Left renal pelvis (tissue), 4 donors: ENCODE results near the gene PPP1R9B. TPM values are rescaled to one million over a fixed set of nuclear protein-coding genes. Genes with fewer than 3 reads are reported as not detected.
A peak's percentile ranks its signal among the peaks of the same experiment; 100 is the strongest.

Source experiments
- DNase-seq, 4 donors: peaks; one replicate each; pipeline ENCODE4 v3.0.0-alpha.2; 2013; ENCODE audit warnings: low read depth in 4 of 4, low spot score in 3 of 4
- polyA plus RNA-seq, 4 donors: library from polyadenylated mRNA; unstranded; fragments of 120-200 nt; gene quantifications; one replicate each; pipeline ENCODE4 v1.2.1, GENCODE V29; 2013; ENCODE audit not compliant: insufficient read length in 4 of 4

PPP1R9B gene
- polyA plus RNA-seq, 4 donors: 40.5 to 54.9 (median 46.6) TPM

DNA sequence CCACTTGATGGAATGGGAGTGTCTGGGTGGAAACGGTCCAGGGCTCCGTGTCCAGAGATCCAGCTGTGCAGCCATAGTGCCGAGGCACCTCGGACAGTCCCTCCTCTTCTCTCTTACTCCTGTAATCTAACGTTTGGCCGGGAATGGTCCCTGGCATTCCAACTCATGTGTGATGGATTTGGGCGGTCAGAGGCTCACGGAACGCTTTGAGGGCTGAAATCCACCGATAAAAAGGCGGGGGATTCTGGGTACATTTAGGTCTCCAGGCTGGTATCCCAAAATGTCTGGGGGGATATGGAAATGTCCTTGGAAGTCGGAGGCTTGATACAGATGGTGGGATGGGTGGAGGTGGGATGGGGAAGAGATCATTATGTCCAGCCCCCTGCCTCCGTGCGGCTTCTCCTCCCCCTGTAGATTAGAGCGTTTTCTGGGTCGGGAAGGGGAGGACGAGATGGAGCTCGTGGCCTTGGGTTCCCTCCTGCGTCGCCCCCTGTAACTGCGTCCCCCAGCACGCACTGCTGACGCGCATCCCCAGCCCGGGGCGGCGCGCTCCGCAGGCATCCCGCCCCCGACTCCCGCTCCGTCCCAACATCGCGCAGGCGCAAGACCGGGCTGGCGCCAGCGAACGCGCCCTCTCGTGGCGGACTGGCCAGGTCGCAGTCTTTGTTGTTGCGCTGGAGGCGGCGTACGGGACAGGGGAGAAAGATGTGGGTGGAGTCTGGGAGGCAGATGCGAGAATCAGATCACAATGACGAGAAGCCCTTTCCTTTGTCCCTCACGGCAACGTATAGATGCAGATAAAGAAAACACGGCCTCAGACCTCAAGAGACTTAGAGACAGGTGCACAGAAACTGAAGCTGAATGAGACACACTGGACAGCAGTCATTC lies 10.8 kb upstream of the PPP1R9B start:
- peak; percentile 80 to 86 (median 84) for DNase-seq

DNA sequence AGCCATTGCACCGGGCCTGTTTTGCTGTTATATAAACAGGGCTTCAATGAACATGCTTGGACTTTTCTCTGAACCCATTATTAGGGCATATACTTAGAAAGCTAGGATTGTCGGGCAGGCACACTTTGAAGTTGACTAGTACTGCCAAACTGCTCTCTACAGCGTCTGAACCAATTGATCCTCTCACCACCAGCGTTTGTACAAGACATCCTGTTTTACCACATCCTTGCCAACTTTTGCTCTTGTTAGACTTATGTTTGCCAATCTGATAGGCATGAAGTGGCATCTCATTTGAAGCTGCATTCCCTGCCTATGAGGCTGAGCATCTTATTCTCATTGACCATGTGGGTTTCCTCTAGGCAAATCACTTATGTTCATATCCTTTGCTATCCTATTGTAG lies 7.4 kb upstream of the PPP1R9B start:
- no peak for DNase-seq

DNA sequence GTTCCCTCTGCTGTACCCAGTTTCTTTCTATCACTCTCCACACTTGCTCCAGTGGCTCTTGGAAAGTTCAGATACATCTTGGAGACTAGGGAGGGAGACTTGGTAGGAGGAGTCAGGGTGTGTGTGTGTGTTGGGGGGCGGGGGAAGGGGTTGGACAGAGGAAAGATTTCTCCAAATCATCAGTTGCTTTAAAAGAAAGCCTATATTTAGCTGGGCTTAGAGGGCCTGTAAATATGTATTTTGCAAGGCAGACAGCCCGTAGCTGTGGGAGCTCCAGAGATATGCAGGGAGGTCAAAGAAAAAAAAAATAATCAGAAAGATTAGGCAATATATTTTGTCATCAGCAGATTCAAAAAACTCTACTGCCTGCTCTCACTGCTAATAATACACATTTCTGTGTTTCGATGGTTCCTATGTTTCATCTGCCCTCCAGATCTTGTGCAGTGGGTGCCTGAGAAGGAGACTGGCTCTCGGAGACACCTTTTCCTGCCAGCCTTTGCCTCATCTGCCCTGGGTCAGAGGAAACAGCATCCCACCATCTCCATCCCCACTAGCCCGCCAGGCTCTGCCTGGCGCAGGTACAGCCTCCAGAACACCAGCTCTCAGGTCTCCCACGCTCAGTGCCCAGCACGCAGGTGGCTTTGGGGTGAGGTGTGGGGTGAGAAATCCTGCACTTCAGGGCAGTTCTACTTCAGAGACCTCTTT lies 4.8 kb upstream of the PPP1R9B start:
- no peak for DNase-seq

DNA sequence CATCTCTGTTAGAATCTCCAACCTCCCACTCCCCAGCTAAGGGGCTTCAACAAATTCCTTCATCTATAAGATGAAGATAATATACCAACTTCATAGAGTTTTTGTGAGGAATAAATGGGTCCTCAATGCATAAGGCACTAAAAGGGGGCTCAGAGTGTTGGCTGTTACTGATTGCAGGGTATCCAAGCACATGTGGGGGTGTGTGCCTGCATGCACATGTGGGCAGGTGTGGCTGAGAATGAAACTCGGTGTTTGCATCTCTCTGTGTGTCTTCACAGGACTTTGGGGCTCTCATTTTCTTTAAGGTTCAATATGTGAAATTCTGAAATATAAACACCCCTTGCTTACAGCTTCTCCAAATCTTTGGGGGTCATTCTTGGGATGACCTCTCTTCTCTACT lies 4.1 kb upstream of the PPP1R9B start:
- DNase-seq: no peak

DNA sequence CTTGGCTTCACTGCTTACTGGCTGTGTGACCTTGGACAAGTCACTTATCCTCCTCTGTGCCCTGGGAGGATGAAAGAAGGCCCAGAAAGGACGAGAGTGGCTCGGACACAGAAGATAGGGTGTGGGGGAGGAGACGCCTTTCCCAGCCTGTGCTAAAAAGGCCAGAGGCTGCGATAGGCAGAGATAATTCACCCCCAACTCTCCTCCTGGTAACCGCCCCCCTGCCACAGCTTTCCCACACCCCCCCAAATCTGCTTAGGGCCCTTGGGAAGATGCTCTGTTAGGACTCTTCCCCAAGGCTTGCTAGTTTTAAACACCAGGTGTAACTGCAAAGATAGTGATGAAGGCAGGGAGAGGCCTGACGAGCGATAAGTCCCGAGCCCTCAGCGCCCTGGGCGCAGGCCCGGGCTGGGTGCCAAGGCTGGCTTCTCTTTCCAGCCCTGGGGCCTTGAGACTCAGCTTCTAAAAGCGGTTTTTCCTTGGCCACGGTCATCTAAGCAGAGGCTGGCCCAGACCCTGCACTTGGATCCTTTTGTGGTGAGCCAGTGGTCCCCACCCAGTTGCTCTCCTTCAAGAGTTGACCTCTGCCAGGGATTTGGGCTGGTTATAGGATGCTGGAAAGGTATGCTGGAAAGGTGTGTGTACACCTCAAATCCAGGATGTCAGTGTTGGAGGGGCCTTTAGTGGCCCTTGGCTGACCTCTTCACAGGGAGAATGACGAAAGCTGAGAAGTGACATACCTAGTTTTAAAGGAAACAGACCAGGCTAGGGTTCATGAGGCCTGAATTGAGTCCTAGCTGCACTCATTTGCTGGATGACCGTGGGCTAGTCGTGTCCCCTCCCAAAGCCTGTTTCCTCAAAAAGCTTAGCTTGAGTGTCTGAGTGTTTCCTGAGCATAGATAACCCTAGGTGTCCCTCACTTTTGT lies 3.4 kb upstream of the PPP1R9B start:
- no peak for DNase-seq

DNA sequence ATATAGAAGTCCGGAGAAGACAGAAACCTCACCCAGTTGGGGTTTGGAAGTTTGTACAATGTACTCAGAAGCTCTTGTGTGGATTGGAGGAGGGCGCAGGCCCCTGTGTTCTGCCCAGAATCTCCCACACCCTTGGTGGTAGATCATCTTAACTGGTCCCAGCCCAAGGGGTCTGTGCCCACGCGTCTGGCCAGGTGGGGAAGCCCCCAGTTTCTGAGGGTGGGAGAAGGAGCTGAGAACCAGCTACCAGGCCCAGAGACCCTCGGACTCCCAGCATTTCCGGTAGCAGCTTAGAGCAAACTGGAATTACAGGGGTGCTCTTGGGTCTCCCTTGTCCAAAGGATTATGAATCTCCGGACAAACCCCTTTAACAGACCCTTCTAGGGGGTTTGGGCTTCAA lies 2.3 kb upstream of the PPP1R9B start:
- no peak for DNase-seq

DNA sequence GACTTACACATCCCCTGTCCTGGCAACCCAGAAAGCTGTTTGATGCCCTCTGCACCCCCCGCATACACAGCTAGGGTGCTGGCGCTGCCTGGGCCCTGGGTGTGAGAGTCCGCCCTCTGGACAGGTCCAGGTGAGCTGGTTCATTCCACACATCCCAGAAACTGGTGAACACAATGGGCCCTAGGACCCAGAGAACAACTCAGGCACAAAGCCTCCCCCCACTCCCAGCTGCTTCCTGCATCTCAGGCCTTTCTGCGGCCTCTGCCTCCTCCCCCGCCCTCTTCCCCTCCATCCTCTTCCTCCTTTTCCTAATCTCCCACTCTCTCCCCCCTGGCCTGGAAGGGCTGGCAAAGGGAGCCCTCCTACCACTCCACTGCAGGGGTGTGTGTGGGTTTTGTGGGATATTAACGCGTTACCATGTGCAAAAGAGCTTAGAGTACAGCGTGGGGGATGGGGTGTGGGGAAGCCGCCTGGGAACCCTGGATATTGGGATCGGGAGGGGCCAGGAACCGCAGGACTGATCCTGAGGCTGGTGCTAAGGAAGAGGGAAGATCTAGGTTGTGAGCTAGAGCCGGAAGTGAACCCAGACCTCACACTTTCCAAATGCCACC lies 1.6 kb upstream of the PPP1R9B start:
- peak in 3 of 4 donors; percentile 81 to 91 (median 84) for DNase-seq

DNA sequence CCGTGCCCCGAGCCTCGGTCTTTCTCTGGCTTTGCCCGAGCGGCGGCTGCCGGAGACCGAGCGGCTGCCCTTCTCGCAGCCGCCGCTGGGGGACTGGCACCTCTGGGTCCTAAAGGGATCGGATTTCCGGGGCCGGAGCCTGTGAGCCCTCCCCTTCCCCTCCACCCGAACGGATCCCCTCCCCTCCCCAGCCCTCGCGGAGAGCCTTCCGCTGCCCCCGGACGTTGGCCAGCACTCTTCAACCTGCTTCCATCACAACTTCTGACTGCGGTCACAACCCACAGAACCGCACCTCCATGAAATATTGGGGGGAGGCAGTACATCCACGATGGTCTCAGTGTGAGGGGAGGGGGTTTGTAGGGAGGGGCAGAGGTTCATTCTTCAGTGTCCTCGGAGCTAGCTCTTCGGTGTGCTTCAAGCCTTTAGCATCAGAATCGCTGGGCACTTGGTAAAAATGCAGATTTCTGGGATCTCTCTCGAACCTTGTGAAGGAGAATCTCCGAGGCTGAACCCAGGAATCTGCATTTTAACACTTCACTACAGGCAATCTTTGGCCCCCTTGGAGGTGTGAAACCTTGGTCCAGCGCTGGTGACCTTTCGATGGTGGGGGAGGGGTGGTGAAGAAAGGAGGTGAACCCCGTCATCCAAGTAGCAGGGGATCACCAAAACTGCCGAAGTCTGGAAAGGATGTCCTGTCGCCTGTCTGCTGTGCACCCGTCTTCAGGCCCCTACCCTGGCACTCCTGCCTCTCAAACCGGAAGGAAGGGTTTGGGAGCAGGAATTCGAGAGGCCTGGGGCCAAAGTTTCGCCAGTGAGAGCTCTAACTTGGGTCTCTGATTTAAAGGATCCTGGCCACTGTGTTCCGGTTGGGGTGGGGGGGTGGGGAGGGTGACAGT lies 812 bp upstream of the PPP1R9B start:
- DNase-seq: peak in 3 of 4 donors; percentile 79 to 84 (median 81)

DNA sequence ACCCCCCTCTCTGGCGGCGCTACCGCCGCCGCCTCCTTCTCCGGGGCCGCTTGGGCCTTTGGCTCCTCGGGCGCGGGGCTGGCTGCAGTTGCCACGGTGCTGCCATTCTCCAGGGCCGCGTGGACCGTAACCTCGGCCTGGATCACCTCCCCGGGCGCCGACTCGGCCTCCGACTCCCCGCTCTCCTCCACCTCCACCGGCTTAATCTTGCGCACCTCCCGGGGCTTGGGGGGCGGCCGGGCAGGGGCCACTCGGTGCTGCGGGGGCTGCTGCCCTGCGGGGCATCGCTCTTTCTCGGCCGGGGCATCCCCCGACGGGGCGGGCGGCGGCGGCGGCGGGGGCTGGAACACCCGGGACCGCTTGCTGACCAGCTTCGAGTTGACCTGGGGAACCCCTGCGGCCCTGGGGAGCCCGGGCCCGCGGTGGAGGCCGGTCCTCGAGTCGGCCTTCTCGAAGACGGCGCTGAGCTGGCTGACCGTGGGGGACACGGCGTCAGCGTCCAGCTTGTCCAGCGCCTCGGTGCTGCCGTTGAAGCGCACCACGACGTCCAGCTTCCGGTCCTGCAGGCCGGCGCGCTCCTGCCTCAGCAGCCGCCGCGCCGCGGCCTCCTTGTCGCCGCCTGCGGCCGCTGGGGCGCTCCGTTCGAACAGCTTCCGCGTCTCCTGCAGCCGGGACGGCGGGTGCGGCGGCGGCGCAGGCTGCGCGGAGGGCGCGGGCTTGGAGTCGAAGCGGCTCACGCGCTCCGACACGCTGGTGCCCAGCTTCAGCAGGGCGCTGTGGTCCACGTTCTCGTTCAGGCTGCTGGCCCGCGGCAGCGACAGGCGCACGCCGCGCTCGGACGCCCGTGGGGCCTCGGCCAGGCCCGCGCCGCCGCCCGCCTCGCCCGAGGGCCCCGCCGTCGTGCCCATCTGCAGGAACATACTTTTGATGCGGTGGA lies 792 bp downstream of the PPP1R9B start:
- no peak for DNase-seq

DNA sequence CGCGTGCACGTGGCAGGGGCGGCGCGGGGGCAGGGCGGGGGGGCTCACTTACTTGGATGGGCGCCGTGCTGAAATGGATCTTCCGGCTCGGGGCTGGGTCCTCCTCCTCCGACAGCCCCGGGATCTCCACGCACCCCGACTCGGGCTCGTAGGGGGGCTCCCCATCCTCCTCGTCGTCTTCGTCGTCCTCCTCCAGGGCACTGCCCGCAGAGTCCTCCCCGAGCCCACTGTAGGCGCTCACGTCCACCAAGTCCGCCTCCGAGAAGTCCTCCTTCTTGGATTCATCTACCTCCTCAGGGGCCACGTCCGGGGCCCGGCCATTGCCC lies 1.4 kb downstream of the PPP1R9B start:
- DNase-seq: no peak

DNA sequence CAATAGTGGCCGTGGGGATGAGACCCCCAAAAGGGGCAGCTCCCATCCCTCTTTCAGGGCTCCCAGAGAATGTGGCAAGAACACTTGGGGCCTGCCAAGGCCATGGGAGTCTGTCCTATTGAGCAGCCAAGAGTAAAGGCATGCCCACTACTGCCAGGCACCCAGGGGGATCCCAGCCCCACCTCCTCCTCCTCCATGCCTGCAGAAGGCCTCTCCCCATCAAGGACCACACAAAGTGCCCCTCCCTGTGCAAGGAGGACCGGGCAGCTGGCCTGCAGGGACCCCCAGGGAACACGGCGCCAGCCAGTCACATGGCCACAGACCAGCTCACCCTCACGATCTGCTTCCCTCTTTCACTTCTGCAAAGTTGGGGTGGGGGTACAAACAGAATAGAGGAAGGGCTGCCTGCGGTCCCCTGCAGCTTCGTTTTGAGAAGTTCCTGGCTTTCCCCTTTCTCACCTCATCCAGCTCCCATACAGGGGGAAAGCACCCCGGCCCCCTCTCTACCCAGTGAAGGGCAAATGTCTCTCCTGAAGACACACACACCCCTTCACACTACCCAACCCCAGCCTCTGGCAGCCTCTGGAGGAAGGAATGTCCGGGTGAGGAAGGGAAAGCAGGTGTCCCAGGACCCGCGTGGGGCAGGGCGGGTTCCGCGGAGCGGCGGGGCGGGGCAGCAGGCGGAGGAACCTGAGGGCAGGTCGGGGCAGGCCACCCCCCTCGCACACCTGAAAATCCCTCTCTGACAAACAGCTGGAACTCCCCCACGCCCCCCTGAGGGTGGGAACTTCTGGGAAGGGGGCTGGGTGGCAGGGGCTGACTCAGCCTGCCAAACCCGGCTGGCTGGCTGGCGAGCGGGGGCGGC lies 2.0 kb downstream of the PPP1R9B start:
- no peak for DNase-seq

DNA sequence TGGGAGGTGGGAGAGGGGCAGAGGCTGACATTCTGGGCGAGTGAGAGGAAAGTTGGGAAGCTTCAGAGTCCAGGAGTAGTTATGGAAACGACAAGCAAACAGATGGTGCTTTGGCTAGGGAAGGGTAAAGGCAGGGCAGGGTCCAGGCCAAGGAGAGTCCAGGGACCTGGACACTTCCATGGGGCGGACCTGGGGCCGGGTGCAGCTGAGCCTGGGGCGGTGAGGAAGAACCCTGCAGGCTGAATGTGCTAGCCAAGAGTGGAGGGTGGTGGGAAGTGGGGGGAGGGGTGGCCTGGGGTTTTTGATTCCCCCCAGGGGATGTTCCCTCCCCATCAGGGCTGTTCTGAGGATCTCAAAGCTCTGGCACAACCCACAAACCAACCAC lies 2.6 kb downstream of the PPP1R9B start:
- DNase-seq: no peak

DNA sequence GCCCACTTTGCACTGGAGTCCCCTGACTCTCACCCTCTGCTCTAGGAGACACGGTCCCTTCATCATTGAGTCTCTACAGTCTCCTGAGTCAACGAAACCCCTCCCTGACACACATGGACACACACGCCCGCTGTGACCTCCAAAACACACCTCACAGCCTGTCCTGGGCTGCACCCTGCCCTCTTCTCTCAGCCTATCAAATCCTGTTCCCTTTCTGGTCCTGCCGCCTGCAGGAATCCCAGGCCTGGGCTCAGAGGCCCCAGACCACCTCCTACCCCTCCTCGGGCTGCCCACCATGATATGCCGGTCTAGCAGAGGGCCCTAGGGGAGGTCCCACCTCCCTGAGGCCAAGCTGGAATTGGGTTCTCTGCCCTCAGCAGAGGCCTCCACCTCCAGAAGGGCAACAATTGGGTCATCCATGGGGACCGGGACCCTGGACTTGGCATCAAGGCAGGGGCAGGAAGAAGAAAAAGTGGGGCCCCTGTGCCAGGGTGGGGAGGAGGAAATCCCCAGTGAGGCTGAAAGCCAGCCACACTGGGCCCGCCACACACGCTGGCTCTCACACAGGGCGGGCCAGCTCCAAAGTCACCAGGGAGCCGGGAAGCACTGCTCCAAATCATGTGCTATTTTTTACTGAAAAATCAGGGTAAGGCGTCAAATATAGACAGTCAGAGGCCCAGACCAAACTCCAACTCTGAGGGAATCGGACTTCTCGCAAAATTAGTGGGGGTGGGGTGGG lies 3.4 kb downstream of the PPP1R9B start:
- DNase-seq: no peak

DNA sequence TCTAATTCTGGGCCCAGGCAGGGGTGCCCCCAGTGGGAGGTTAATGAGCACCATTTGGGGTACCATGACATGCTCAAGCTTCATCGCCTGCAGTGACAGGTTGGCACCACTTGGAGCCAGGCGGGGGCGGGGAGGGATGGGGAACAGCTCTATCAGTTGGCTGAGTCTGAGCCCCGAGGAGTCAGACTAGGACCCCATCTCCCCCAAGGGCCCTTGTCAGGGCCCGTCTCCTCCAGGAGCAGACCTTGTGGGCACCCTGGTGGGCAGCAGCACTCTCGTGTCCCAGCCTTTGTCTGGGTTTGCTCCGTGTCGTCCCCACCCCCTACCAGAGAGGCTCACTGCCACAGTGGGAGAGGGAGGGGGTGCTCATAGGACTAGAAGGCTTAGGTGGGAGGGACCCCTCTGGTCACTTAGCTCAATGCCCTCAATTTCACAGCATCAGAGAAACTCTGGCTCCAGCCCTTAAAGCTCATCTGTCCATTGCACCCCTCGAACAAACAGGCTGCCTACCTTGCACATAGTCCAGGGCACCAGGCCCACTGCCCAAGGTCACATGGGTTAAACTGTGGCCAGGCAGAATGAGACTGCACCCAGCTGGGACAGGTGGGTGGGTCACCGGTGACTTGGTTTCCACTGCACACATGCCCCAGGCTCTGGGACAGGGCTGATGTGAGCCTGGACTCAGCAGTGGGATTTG lies 4.1 kb downstream of the PPP1R9B start:
- DNase-seq: no peak

DNA sequence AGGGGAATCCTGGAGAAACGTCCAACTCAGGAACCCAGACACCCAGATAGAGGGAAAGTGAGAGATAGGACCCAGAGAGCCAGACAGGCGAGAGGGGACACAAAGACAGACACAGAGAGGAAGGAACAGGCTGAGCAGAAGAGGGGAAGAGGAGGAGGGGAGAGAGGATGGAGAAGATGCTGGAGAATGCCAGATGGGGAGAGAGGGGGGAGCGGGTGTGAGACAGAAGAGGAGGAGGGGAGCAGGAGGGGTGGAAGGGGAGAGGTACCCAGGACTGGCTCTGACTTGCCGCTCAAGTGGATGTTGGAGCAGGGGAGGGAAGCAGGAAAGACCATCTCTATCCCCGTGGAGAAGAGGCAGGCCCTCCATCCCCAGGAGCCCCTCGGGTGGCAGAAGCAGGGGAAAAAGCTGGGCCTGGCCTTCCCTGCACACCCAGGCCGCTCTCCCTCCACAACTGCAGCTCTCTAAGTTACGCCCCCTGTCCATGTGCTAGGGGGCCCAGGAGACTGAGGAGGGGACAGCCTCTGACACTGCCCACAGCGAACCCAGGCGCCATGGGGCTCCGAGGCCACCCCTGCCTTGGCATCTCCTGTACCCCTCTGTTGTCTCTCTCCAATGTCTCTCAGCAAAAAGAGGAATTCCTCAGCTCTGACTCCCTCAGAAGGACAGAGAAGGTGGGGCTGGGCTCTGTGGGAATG lies 4.8 kb downstream of the PPP1R9B start:
- no peak for DNase-seq
